SK-N-SH (cell line): ENCODE results near the gene LARP1.

Source experiments
- EP300 ChIP-seq, 2 experiments: IDR thresholded peaks; 2 replicates each; pipeline versions ENCODE4 v1.4.0 to v1.6.1; 2012; ENCODE audit warnings: borderline replicate concordance in 1 of 2, low read depth in 1 of 2, low read length in 1 of 2
- EZH2phosphoT487 ChIP-seq: fragments of 200-600 bp; sonication (generic); IDR thresholded peaks from 2 replicates; pipeline ENCODE4 v1.6.1; 2017; ENCODE audit warnings: low read depth, mixed run types, mild to moderate bottlenecking, antibody characterized with exemption, moderate library complexity, borderline replicate concordance
- FOXJ3 ChIP-seq: sonication (generic); formaldehyde crosslinking; IDR thresholded peaks from 2 replicates; pipeline ENCODE4 v1.5.1; 2020; ENCODE audit warnings: mild to moderate bottlenecking, missing genetic modification reagents
- JUND ChIP-seq: IDR thresholded peaks from 2 replicates; pipeline ENCODE4 v1.4.0; 2012
- NRF1 ChIP-seq: IDR thresholded peaks from 2 replicates; pipeline ENCODE4 v1.6.1; 2012; ENCODE audit warnings: low read depth, mild to moderate bottlenecking, low read length
- RAD21 ChIP-seq: IDR thresholded peaks from 2 replicates; pipeline ENCODE4 v1.6.1; 2012; ENCODE audit warnings: mild to moderate bottlenecking, low read length
- YY1 ChIP-seq: IDR thresholded peaks from 2 replicates; pipeline ENCODE4 v1.4.0; 2012; ENCODE audit warnings: low read depth, mild to moderate bottlenecking
- TF ChIP-seq, protein P1 (sequence below): fragments of 200-600 bp; sonication (generic); IDR thresholded peaks from 2 replicates; pipeline ENCODE4 v1.6.1; 2017; ENCODE audit warnings: antibody characterized with exemption, mild to moderate bottlenecking, moderate library complexity
- TF ChIP-seq, protein P2 (sequence below): IDR thresholded peaks from 2 replicates; pipeline ENCODE4 v1.4.0; 2012; ENCODE audit warnings: low read depth

DNA sequence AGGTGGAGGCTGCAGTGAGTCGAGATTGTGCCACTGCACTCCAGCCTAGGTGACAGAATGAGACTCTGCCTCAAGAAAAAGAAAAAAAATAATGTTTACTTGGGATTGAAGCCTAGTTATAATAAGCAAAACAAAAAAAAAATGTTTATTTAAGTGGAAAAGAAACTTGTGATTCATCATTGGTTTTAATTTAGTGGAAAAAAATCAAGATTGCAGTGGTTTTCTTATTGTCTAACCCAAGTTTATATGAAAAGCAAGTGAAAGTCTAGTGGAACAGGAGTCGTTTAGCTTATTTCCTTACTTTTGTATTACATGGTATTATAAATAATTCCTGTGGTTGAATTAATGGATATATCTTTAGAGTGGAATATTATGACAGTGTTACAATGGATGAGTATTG, 111.7 kb downstream of the LARP1 start:
- TF ChIP-seq RAD21 (no peak), YY1 (no peak), JUND (no peak), NRF1 (no peak), EP300 (IDR thresholded peaks at IDR 0.05; ENCODE audit: borderline replicate concordance in 1 of 2, low read depth in 1 of 2, low read length in 1 of 2) (no peak), EZH2phosphoT487 (no peak), FOXJ3 (no peak)
- TF ChIP-seq, protein P1, sequence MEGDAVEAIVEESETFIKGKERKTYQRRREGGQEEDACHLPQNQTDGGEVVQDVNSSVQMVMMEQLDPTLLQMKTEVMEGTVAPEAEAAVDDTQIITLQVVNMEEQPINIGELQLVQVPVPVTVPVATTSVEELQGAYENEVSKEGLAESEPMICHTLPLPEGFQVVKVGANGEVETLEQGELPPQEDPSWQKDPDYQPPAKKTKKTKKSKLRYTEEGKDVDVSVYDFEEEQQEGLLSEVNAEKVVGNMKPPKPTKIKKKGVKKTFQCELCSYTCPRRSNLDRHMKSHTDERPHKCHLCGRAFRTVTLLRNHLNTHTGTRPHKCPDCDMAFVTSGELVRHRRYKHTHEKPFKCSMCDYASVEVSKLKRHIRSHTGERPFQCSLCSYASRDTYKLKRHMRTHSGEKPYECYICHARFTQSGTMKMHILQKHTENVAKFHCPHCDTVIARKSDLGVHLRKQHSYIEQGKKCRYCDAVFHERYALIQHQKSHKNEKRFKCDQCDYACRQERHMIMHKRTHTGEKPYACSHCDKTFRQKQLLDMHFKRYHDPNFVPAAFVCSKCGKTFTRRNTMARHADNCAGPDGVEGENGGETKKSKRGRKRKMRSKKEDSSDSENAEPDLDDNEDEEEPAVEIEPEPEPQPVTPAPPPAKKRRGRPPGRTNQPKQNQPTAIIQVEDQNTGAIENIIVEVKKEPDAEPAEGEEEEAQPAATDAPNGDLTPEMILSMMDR: no peak
- TF ChIP-seq, protein P2, sequence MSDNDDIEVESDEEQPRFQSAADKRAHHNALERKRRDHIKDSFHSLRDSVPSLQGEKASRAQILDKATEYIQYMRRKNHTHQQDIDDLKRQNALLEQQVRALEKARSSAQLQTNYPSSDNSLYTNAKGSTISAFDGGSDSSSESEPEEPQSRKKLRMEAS: no peak
